ENCODE results near the gene CCR6.

Gene CCR6

DNA sequence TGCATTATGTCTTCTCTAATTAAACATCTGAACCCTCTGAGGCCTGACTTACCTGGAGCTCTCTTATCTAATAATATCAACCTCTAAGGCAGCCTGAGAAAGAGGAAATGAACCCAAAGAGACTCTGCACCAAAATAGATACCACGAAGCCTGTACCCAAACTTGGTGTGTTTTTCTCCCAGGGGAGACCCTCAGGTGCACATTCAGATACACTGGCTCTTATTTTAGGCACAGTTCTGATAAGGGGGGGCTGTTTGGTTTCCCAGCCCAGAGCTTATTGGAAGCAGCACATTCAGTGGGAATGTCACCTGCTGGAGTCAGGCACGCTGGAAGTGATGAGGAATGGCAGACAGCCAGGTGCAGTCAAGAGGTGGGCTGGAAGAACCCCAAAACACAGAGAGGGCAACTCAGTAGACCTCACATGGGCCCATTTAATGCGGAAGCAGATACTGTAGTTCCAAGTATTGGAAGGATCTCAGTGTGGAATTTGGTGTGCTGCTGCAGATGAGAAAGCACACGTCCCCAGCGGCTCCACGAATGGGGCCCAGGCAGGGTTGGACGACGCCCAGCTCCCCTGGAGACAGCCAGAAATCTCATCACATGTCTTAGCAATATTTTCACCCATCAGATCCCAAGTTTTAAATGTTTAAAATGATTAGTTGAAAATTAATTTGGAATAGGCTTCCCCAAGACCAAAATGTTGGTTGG lies 9.7 kb upstream of the CCR6 start:
- no peak overlapping the region for H3K4me3 ChIP-seq (ENCODE audit: low read depth, low read length)
- TF ChIP-seq, protein P1, sequence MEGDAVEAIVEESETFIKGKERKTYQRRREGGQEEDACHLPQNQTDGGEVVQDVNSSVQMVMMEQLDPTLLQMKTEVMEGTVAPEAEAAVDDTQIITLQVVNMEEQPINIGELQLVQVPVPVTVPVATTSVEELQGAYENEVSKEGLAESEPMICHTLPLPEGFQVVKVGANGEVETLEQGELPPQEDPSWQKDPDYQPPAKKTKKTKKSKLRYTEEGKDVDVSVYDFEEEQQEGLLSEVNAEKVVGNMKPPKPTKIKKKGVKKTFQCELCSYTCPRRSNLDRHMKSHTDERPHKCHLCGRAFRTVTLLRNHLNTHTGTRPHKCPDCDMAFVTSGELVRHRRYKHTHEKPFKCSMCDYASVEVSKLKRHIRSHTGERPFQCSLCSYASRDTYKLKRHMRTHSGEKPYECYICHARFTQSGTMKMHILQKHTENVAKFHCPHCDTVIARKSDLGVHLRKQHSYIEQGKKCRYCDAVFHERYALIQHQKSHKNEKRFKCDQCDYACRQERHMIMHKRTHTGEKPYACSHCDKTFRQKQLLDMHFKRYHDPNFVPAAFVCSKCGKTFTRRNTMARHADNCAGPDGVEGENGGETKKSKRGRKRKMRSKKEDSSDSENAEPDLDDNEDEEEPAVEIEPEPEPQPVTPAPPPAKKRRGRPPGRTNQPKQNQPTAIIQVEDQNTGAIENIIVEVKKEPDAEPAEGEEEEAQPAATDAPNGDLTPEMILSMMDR (IDR thresholded peaks at IDR 0.05; ENCODE audit: low read depth, low read length): no peak
- TF ChIP-seq, protein P2, sequence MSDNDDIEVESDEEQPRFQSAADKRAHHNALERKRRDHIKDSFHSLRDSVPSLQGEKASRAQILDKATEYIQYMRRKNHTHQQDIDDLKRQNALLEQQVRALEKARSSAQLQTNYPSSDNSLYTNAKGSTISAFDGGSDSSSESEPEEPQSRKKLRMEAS (IDR thresholded peaks at IDR 0.05; ENCODE audit: low read depth, low read length): no peak
- TF ChIP-seq POLR2A (IDR thresholded peaks at IDR 0.05; ENCODE audit: extremely low read depth, insufficient read length) (no peak), MYC (IDR thresholded peaks at IDR 0.05; ENCODE audit: low read depth, low read length) (no peak)
- DNase-seq (ENCODE audit: low read depth): no peak

DNA sequence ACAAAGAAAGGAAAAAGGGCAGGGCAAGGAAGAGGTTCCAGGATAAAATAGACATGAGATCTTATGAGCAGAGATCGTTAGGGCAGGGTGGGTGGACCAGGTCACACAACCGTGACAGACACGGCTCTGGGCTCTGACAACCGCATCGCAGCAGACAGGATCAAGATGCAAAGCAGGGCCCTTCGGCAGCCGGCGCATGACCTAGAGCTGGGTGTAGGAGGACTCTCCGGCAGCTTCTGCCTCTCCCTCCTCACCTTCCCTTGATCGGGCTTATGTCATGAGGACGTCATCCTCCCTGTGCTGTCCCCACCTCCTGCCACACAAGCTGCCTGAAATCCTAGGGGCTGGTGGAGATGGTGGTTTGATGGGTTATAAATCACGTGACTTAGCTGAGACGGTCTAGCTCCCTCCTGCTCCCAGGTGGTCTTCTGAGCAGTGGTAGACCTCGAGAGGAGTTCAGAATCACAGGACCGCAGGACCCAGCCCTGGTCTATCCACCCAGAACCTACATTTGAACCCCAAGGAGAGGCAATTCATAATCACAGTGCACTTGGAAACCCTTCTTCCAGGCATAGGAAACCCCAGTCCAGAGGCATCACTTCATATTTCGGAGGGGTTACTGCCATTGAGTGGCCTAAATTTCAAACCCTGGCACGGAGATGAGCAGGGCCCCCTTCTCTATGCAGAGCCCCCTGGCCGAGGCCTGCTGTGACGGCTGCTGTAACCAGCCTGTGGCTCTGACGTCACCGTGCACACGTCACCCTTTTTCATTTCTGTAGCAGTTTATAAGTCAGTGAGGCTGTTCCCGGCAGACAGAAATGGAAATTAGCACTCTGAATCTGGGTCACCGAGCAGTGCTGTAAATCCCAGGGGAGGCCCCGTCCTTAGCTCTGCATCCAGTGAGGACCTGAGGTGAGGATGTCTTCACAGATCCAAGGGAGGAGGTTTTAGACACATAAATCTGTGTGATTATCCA lies 8.7 kb upstream of the CCR6 start:
- DNase-seq (ENCODE audit: low read depth): no peak
- TF ChIP-seq, protein P1 (IDR thresholded peaks at IDR 0.05; ENCODE audit: low read depth, low read length): no peak
- TF ChIP-seq, protein P2 (IDR thresholded peaks at IDR 0.05; ENCODE audit: low read depth, low read length): no peak
- no peak for TF ChIP-seq MYC (IDR thresholded peaks at IDR 0.05; ENCODE audit: low read depth, low read length)
- no peak for TF ChIP-seq POLR2A (IDR thresholded peaks at IDR 0.05; ENCODE audit: extremely low read depth, insufficient read length)
- H3K4me3 ChIP-seq (ENCODE audit: low read depth, low read length): no peak overlapping the region

DNA sequence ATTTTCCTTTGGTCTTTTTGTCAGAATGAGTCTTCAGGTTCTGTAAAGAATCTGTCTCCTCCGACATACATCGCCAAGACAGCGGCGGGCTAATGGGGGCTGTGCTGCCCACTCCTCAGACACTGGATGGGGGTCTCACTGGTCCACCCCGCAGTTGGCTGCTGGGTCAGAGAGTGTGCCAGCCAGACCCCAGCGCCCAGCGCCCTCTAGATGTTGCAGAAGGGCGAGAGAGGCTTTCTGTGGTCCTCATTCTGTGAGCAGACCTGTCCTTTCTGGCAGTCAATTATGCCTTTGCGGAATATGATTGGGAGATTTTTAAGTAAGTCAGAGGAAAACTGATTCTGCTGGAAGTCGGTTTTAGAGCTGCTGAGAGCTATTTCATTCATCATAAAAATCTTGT lies 7.8 kb upstream of the CCR6 start:
- TF ChIP-seq, protein P2 (IDR thresholded peaks at IDR 0.05; ENCODE audit: low read depth, low read length): no peak
- TF ChIP-seq MYC (IDR thresholded peaks at IDR 0.05; ENCODE audit: low read depth, low read length) (no peak), POLR2A (IDR thresholded peaks at IDR 0.05; ENCODE audit: extremely low read depth, insufficient read length) (no peak)
- TF ChIP-seq, protein P1 (IDR thresholded peaks at IDR 0.05; ENCODE audit: low read depth, low read length): no peak
- DNase-seq (ENCODE audit: low read depth): no peak
- H3K4me3 ChIP-seq (ENCODE audit: low read depth, low read length): no peak overlapping the region

DNA sequence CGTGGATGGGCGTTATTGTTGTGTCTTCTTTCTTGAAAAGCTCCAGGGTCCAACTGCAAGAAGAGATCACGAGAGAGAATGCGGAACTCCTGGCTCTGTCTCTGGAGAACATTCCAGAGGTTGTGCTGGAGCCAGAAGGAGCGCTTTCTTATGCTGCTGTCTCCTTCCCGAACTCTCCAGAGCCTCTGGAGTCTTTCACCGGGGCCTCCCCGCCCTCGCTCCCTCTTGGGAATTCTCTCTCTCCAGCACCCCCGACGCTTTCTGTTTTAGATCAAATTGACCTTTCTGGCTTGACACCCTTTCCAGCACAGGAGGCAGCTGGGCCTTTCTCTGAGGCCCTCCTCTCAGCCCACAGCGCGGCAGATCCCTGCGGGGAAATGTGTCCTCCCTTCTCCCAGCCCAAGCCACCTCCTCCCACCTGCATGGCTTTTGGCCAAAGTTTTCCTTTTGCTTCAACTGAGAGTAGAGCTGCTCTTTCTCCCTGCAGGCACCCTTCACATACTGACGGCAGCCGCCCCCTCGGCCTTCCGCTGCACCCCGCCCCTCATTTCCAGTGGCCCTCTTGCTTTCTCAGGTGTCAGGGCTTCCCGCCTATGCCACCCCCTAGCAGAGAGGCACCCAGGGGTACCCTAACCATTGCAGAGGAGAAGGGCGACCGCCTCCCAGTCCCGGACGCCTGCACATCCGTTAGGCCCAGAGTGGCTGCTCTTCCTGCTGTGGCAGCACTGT lies 6.6 kb upstream of the CCR6 start:
- no peak for DNase-seq (ENCODE audit: low read depth)
- TF ChIP-seq MYC (IDR thresholded peaks at IDR 0.05; ENCODE audit: low read depth, low read length) (no peak), POLR2A (IDR thresholded peaks at IDR 0.05; ENCODE audit: extremely low read depth, insufficient read length) (no peak)
- TF ChIP-seq, protein P2 (IDR thresholded peaks at IDR 0.05; ENCODE audit: low read depth, low read length): no peak
- TF ChIP-seq, protein P1 (IDR thresholded peaks at IDR 0.05; ENCODE audit: low read depth, low read length): no peak
- H3K4me3 ChIP-seq (ENCODE audit: low read depth, low read length): no peak overlapping the region

DNA sequence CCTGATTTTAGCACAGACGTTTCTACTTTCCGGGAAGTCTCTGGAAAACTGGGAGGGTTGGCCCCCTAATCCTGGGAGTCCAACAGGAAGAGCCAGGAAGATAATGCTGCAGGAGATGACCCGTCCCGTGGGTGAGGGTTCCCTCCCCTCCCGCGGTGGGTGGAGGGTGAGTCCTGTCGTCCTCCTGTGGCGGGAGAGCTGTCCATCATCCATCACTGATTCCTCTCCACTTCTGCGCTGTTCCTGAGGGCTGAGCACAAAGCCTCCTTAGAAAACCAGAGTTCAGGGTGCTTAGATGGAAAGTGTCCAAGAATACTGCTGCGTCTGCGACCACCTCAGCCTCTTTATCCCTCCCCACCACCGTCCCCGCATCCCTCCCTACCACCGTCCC lies 6.1 kb upstream of the CCR6 start:
- TF ChIP-seq MYC (IDR thresholded peaks at IDR 0.05; ENCODE audit: low read depth, low read length) (no peak), POLR2A (IDR thresholded peaks at IDR 0.05; ENCODE audit: extremely low read depth, insufficient read length) (no peak)
- TF ChIP-seq, protein P1 (IDR thresholded peaks at IDR 0.05; ENCODE audit: low read depth, low read length): no peak
- TF ChIP-seq, protein P2 (IDR thresholded peaks at IDR 0.05; ENCODE audit: low read depth, low read length): no peak
- no peak for DNase-seq (ENCODE audit: low read depth)
- H3K4me3 ChIP-seq (ENCODE audit: low read depth, low read length): no peak overlapping the region
